OCI-LY1 (cell line): Measurements from ENCODE around the gene PPM1G.

Source experiments
- EZH2 ChIP-seq: fragments of 200-600 bp; sonication (generic), shearing (Covaris generic); IDR thresholded peaks from 2 replicates; pipeline ENCODE4 v1.8.0; 2017; ENCODE audit warnings: borderline replicate concordance, mixed run types, mild to moderate bottlenecking, antibody characterized with exemption, low read length, moderate library complexity, mixed read lengths
- TF ChIP-seq, protein P1 (sequence below): fragments of 200-600 bp; sonication (generic), shearing (Covaris generic); IDR thresholded peaks from 2 replicates; pipeline ENCODE4 v1.5.1; 2017; ENCODE audit warnings: mild to moderate bottlenecking, antibody characterized with exemption, low read length, moderate library complexity, mixed read lengths

DNA sequence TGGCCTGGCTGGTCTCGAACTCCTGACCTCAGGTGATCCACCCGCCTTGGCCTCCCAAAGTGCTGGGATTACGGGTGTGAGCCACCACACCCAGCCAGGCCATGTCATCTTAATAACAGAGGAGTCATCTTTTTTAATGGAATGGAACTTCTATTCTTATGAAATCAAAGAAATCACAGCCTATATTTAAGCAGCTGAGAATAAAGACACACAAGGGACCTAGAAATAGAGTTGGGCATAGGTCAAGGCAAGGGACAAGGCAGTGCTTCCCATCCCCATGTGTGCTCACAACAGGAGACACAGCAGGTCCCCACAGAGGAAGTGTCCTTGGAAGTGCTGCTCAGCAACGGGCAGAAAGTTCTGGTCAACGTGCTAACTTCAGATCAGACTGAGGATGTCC, 35.8 kb downstream of the PPM1G start:
- TF ChIP-seq, protein P1, sequence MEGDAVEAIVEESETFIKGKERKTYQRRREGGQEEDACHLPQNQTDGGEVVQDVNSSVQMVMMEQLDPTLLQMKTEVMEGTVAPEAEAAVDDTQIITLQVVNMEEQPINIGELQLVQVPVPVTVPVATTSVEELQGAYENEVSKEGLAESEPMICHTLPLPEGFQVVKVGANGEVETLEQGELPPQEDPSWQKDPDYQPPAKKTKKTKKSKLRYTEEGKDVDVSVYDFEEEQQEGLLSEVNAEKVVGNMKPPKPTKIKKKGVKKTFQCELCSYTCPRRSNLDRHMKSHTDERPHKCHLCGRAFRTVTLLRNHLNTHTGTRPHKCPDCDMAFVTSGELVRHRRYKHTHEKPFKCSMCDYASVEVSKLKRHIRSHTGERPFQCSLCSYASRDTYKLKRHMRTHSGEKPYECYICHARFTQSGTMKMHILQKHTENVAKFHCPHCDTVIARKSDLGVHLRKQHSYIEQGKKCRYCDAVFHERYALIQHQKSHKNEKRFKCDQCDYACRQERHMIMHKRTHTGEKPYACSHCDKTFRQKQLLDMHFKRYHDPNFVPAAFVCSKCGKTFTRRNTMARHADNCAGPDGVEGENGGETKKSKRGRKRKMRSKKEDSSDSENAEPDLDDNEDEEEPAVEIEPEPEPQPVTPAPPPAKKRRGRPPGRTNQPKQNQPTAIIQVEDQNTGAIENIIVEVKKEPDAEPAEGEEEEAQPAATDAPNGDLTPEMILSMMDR: no peak
- no peak for TF ChIP-seq EZH2
